A549 treated with Hydrocortisone at 1 μM for 4 hours (cell line): ENCODE results near the gene MKRN3. TPM values are rescaled to one million over a fixed set of nuclear protein-coding genes. Genes with fewer than 3 reads are reported as not detected.

Source experiments
- total RNA-seq: library from RNA; stranded (reverse); fragments of 200-300 nt; extraction: Qiagen RNA extraction; gene quantifications from 5 replicates; pipeline ENCODE4 v1.2.3, GENCODE V29; 2022

MKRN3 gene
- total RNA-seq = 1.6 to 2.8 TPM (median 2.2 TPM) in 5 replicates

DNA sequence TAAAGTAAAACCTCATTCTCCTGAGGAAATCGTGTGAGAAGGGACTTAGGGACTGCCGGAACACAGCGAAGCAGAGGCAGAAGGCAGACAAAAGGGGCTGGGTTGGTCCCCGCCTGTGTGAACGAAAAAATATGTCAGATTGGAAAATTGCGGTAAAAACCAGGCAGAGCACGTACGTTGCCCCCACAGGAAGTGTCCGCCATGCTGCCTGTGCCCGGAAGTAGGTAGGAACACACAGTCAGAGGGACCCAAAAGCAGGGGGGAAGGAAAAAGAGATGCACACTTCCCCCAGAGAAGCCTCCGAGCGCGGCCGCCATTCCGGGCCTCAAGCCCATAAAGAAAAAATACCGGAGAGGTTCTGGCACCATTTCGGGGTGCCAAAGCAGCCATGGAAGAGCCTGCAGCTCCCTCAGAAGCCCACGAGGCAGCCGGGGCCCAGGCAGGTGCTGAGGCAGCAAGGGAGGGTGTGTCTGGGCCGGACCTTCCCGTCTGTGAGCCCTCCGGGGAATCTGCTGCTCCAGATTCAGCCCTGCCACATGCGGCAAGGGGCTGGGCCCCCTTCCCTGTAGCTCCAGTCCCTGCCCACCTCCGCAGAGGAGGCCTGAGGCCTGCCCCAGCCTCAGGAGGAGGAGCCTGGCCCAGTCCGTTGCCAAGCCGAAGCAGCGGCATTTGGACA, at the start of gene MKRN3:
Gene MKRN3 (plus strand): TSS at position 280 of the 676 bp plus-strand sequence. CDS start 109 bp downstream, at position 389.

Other genes with a start within 250 kb of the MKRN3 start
- not detected in 5 replicates for gene GOLGA6L26, start 231.5 kb upstream of the MKRN3 start, total RNA-seq
- 0.08 to 0.22 TPM (median 0.14 TPM) in 5 replicates for gene GOLGA8S, start 210.9 kb upstream of the MKRN3 start, total RNA-seq
- not detected in 5 replicates for gene GOLGA6L2, start 118.4 kb upstream of the MKRN3 start, total RNA-seq
- not detected in 5 replicates for gene MAGEL2, start 82.2 kb downstream of the MKRN3 start, total RNA-seq
- 0.05 to 0.12 TPM (median 0.06 TPM) in 3 of 5 replicates, not detected in the others for gene NDN, start 121.6 kb downstream of the MKRN3 start, total RNA-seq